PC-9 (cell line): ENCODE data around the gene CDH12. TPM values are rescaled to one million over a fixed set of nuclear protein-coding genes. Genes with fewer than 3 reads are reported as not detected.

Source experiments
- BruUV-seq: library from RNA; stranded (reverse); fragments of 400-500 nt; replicated peaks from 2 replicates; lab custom pipeline; 2021; lab: Mats Ljungman, UMichigan
- CTCF ChIA-PET: fragments of 300-600 bp; sonication (Branson Sonifier 250); formaldehyde crosslinking; loops from one replicate; lab custom pipeline; 2022; ENCODE audit warnings: antibody characterized with exemption; lab: Charles Lee
- POLR2A ChIA-PET: fragments of 300-600 bp; sonication (Branson Sonifier 250); formaldehyde crosslinking; loops from one replicate; lab custom pipeline; 2022; ENCODE audit warnings: antibody characterized with exemption; ENCODE audit not compliant: unreplicated experiment; lab: Charles Lee
- DNase-seq, 2 experiments: peaks; one replicate each; pipeline versions ENCODE4 v3.0.0 to v3.0.0-alpha.2; 2015 to 2022; ENCODE audit warnings: mixed read lengths in 1 of 2
- H2AFZ ChIP-seq: fragments of 200-600 bp; sonication (generic); 2 replicates; pipeline ENCODE4 v1.8.1; 2017; ENCODE audit warnings: antibody characterized with exemption
- H3F3A ChIP-seq: fragments of 200-600 bp; sonication (generic); 2 replicates; pipeline ENCODE4 v1.8.1; 2017; ENCODE audit warnings: antibody characterized with exemption, mild to moderate bottlenecking, low read depth; ENCODE audit not compliant: insufficient read depth
- H3K27ac ChIP-seq: fragments of 200-600 bp; sonication (generic); 2 replicates; pipeline ENCODE4 v1.6.1; 2016; ENCODE audit warnings: mixed run types
- H3K27me3 ChIP-seq: fragments of 200-600 bp; sonication (generic); 2 replicates; pipeline ENCODE4 v1.6.1; 2016; ENCODE audit warnings: low read depth, mixed run types; ENCODE audit not compliant: insufficient read depth
- H3K36me3 ChIP-seq: fragments of 200-600 bp; sonication (generic); 2 replicates; pipeline ENCODE4 v1.6.1; 2016; ENCODE audit warnings: low read depth, mixed run types
- H3K4me1 ChIP-seq: fragments of 200-600 bp; sonication (generic); replicated peaks from 2 replicates; pipeline ENCODE4 v1.6.1; 2016; ENCODE audit warnings: mixed run types; ENCODE audit not compliant: insufficient read depth
- H3K4me2 ChIP-seq: fragments of 200-600 bp; sonication (generic); 2 replicates; pipeline ENCODE4 v1.6.1; 2017; ENCODE audit warnings: mixed run types
- H3K4me3 ChIP-seq: fragments of 200-600 bp; sonication (generic); 2 replicates; pipeline ENCODE4 v1.6.1; 2016; ENCODE audit warnings: mixed run types
- H3K79me2 ChIP-seq: fragments of 200-600 bp; sonication (generic); 2 replicates; pipeline ENCODE4 v1.6.1; 2017; ENCODE audit warnings: low read depth, mixed run types
- H3K9me2 ChIP-seq: fragments of 200-600 bp; sonication (generic); 2 replicates; pipeline ENCODE4 v1.8.1; 2017; ENCODE audit warnings: mild to moderate bottlenecking; ENCODE audit not compliant: insufficient read depth
- H3K9me3 ChIP-seq: fragments of 200-600 bp; sonication (generic); 2 replicates; pipeline ENCODE4 v1.8.1; 2016; ENCODE audit warnings: low read depth; ENCODE audit not compliant: insufficient read depth
- H4K20me1 ChIP-seq: fragments of 200-600 bp; sonication (generic); 2 replicates; pipeline ENCODE4 v1.8.1; 2017; ENCODE audit not compliant: insufficient read depth
- EZH2 ChIP-seq: fragments of 200-600 bp; sonication (generic); IDR thresholded peaks from 2 replicates; pipeline ENCODE4 v1.8.0; 2017; ENCODE audit warnings: antibody characterized with exemption, low read depth
- intact Hi-C: fragments of 100-400 bp; cut with micrococcal nuclease; formaldehyde crosslinking; loops from one replicate; pipeline ENCODE4 v1.10.0; 2022; ENCODE audit not compliant: unreplicated experiment
- total RNA-seq: library from RNA; stranded (reverse); gene quantifications from 2 replicates; pipeline ENCODE4 v1.2.3, GENCODE V29; 2021
- TF ChIP-seq, protein P1 (sequence below): fragments of 200-600 bp; sonication (generic); conservative IDR thresholded peaks from 2 replicates; pipeline ENCODE4 v1.6.1; 2017; ENCODE audit warnings: mixed run types, antibody characterized with exemption, mild to moderate bottlenecking, moderate library complexity

Gene CDH12
- total RNA-seq, 1 experiment from 2014 or later, result not detected

DNA sequence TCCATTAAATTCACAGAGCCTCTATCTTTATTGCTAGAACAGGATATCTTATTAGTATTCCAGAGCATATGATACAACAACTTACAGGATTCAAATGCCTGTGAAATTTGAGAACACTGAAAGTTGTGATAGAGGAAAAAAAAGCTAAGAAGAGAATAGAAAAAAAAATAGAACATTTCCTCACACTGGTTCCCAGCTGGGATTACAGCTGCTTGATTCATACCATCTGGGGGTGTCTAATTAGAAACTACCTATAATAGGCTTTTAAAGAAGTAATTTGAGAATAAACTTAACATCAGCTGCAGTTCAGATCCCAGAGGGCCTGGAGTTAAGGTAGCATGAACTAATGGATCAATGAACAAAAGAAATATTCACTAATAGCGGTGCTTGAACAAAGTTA is 922.0 kb downstream of the CDH12 start:
- Histone ChIP-seq H3K36me3 (no peaks in the 10 kb centered on the region), H3K9me2 (no peaks in the 10 kb centered on the region), H3K79me2 (no peaks in the 10 kb centered on the region), H3F3A (no peaks in the 10 kb centered on the region), H3K4me3 (no peak overlapping the region), H3K27me3 (no peaks in the 10 kb centered on the region), H3K4me2 (no peak overlapping the region), H4K20me1 (no peaks in the 10 kb centered on the region), H3K27ac (no peak overlapping the region), H3K4me1 (no peaks in the 10 kb centered on the region), H3K9me3 (no peaks in the 10 kb centered on the region), H2AFZ (no peak overlapping the region; the same call in 1 of the 2 replicates)
- TF ChIP-seq EZH2, result no peak
- TF ChIP-seq, protein P1, sequence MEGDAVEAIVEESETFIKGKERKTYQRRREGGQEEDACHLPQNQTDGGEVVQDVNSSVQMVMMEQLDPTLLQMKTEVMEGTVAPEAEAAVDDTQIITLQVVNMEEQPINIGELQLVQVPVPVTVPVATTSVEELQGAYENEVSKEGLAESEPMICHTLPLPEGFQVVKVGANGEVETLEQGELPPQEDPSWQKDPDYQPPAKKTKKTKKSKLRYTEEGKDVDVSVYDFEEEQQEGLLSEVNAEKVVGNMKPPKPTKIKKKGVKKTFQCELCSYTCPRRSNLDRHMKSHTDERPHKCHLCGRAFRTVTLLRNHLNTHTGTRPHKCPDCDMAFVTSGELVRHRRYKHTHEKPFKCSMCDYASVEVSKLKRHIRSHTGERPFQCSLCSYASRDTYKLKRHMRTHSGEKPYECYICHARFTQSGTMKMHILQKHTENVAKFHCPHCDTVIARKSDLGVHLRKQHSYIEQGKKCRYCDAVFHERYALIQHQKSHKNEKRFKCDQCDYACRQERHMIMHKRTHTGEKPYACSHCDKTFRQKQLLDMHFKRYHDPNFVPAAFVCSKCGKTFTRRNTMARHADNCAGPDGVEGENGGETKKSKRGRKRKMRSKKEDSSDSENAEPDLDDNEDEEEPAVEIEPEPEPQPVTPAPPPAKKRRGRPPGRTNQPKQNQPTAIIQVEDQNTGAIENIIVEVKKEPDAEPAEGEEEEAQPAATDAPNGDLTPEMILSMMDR, result no peak
- DNase-seq, result no peak
- no TSS peak for BruUV-seq
- ChIA-PET POLR2A (no interaction called here), CTCF (no interaction called here)
- intact Hi-C loops, result no loop called here

DNA sequence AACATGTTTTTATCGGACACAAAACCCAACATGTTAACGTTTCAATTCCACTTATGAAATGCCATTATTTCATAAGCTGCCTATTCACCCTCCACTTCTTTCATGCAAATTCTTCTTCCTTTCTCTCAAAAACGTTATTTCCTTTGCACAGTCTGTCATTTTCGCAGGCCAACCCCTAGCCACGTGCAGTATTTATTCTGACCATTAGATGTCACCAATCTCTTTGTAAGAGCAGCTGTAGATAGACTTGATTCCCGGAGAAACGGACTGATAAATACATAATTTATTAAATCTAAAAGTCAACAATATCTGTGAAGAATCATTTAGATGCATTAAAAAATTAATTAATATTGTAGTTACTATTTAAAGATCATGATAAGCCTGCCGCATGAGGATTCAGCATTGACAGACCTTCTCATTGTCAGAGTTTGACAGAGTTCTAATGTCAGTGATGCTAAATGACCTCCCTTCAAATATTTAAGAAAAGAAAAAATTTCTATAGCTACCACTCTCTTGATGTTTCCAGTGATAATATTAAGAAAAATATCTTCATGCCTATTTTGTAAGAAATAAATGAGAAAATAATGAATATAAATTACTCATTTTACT is 933.6 kb downstream of the CDH12 start:
- Histone ChIP-seq H3K4me3 (no peak overlapping the region), H3K9me2 (no peaks in the 10 kb centered on the region), H3F3A (no peaks in the 10 kb centered on the region), H3K27ac (no peak overlapping the region), H4K20me1 (no peaks in the 10 kb centered on the region), H3K4me2 (no peak overlapping the region), H3K4me1 (no peaks in the 10 kb centered on the region), H3K27me3 (no peaks in the 10 kb centered on the region), H2AFZ (no peak overlapping the region), H3K36me3 (no peaks in the 10 kb centered on the region), H3K9me3 (no peaks in the 10 kb centered on the region), H3K79me2 (no peaks in the 10 kb centered on the region)
- ChIA-PET POLR2A (no interaction called here), CTCF (no interaction called here)
- peak in 1 of 2 experiments; percentile 25 for DNase-seq
- no TSS peak for BruUV-seq
- no peak for TF ChIP-seq EZH2
- TF ChIP-seq, protein P1, result peak; percentile 78
- intact Hi-C loops, result loop anchor here (1.0 kb wide), 1 partner anchor 1220 kb away; no protein-coding TSS in a partner anchor

DNA sequence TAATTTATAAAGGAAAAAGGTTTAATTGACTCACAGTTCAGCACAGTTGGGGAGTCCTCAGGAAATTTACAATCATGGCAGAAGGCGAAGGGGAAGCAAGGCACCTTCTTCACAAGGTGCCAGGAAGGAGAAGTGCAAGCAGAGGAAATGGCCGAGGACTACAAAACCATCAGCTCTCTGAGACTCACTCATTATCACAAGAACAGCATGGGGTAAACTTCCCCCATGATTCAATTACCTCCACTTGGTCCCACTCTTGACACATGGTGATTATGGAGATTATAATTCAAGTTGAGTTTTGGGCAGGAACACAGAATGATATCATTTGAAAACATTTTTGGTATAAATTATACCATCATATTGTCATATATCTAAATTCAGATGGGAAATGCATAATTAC is 934.7 kb downstream of the CDH12 start:
- Histone ChIP-seq H3K4me1 (no peaks in the 10 kb centered on the region), H3K79me2 (no peaks in the 10 kb centered on the region), H3K9me3 (no peaks in the 10 kb centered on the region), H3K4me3 (no peak overlapping the region), H4K20me1 (no peaks in the 10 kb centered on the region), H3K4me2 (no peak overlapping the region), H3K9me2 (no peaks in the 10 kb centered on the region), H3F3A (no peaks in the 10 kb centered on the region), H2AFZ (no peak overlapping the region), H3K36me3 (no peaks in the 10 kb centered on the region), H3K27ac (no peak overlapping the region), H3K27me3 (no peaks in the 10 kb centered on the region)
- intact Hi-C loops, result no loop called here
- ChIA-PET CTCF (no interaction called here), POLR2A (interaction anchor here (0.6 kb wide), 1 partner anchor 495 kb away, joined by 8 read pairs; no protein-coding TSS in a partner anchor)
- TF ChIP-seq, protein P1, result no peak
- no peak for TF ChIP-seq EZH2
- DNase-seq, result no peak
- no TSS peak for BruUV-seq
